K562 (cell line): ENCODE data around the gene MTF1. TPM values are rescaled to one million over a fixed set of nuclear protein-coding genes. Genes with fewer than 3 reads are reported as not detected.

Experiments
- CAMTA2 ChIP-seq: fragments of 250-450 bp; sonication (Bioruptor Pico); conservative IDR thresholded peaks from 2 replicates; pipeline ENCODE4 v1.5.1; 2022
- CEBPZ ChIP-seq: fragments of 150-350 bp; IDR thresholded peaks from 2 replicates; pipeline ENCODE4 v1.6.1; 2014; ENCODE audit warnings: low read depth, mild to moderate bottlenecking, low read length, borderline replicate concordance
- CHAMP1 ChIP-seq: fragments of 450-650 bp; IDR thresholded peaks from 2 replicates; pipeline ENCODE4 v1.6.1; 2016; ENCODE audit warnings: mild to moderate bottlenecking
- DIDO1 ChIP-seq: fragments of 450-650 bp; IDR thresholded peaks from 2 replicates; pipeline ENCODE4 v1.6.1; 2016; ENCODE audit warnings: low read depth, missing biosample characterization, missing genetic modification characterization
- EHMT2 ChIP-seq: fragments of 450-650 bp; IDR thresholded peaks from 2 replicates; pipeline ENCODE4 v1.6.1; 2018; ENCODE audit warnings: antibody characterized with exemption
- JUND ChIP-seq, 2 experiments: IDR thresholded peaks; 2 replicates in 1 of 2; 3 replicates in 1 of 2; pipeline ENCODE4 v1.6.1; 2011; ENCODE audit warnings: borderline replicate concordance in 2 of 2, low read depth in 2 of 2, low read length in 2 of 2, improper control_type of control experiment in 1 of 2, missing biosample characterization in 1 of 2, missing genetic modification characterization in 1 of 2, missing genetic modification reagents in 1 of 2
- MAFG ChIP-seq: fragments of 450-650 bp; conservative IDR thresholded peaks from 2 replicates; pipeline ENCODE4 v1.6.1; 2016; ENCODE audit warnings: missing genetic modification characterization, missing compliant biosample characterization
- MED1 ChIP-seq: sonication (generic); formaldehyde crosslinking; IDR thresholded peaks from 2 replicates; pipeline ENCODE4 v1.8.1; 2023; ENCODE audit warnings: missing genetic modification reagents, borderline replicate concordance
- NR2C2 ChIP-seq, 2 experiments: fragments of 200-800 bp in 1 of 2; sonication (Bioruptor generic) in 1 of 2; sonication (generic) in 1 of 2; formaldehyde crosslinking in 1 of 2; IDR thresholded peaks; 2 replicates each; pipeline versions ENCODE4 v1.6.1 to v1.8.0; 2016 to 2022; ENCODE audit warnings: mild to moderate bottlenecking in 1 of 2, missing compliant biosample characterization in 1 of 2, missing genetic modification characterization in 1 of 2, missing genetic modification reagents in 1 of 2
- OTX1 ChIP-seq: fragments of 450-650 bp; formaldehyde crosslinking; IDR thresholded peaks from 2 replicates; pipeline ENCODE4 v1.4.0; 2022; ENCODE audit warnings: mild to moderate bottlenecking
- POU5F1 ChIP-seq: fragments of 150-350 bp; IDR thresholded peaks from 2 replicates; pipeline ENCODE4 v1.6.1; 2014; ENCODE audit warnings: borderline replicate concordance, low read length, low read depth, mild to moderate bottlenecking; ENCODE audit not compliant: partially characterized antibody
- RBM15 ChIP-seq: fragments of 200-400 bp; formaldehyde crosslinking; IDR thresholded peaks from 2 replicates; pipeline ENCODE4 v1.6.1; 2018; ENCODE audit warnings: mild to moderate bottlenecking, low read length, moderate library complexity; ENCODE audit not compliant: insufficient read depth
- RCOR1 ChIP-seq, 2 experiments: IDR thresholded peaks; 2 replicates each; pipeline ENCODE4 v1.6.1; 2012; ENCODE audit warnings: low read depth in 2 of 2, low read length in 2 of 2, borderline replicate concordance in 1 of 2, improper control_type of control experiment in 1 of 2
- SMARCA4 ChIP-seq: fragments of 450-650 bp; IDR thresholded peaks from 2 replicates; pipeline ENCODE4 v1.6.1; 2016
- SP1 ChIP-seq: sonication (generic); formaldehyde crosslinking; IDR thresholded peaks from 2 replicates; pipeline ENCODE4 v1.8.1; 2022; ENCODE audit warnings: mild to moderate bottlenecking, missing genetic modification reagents
- TEAD2 ChIP-seq: fragments of 450-650 bp; IDR thresholded peaks from 2 replicates; pipeline ENCODE4 v1.6.1; 2016; ENCODE audit warnings: missing genetic modification characterization, control low read depth, missing compliant biosample characterization
- WHSC1 ChIP-seq: IDR thresholded peaks from one replicate; pipeline ENCODE4 v1.6.1; 2012; ENCODE audit warnings: low read length, control low read depth, inconsistent platforms
- YY1 ChIP-seq, 3 experiments: IDR thresholded peaks; 2 replicates each; pipeline ENCODE4 v1.6.1; 2011; ENCODE audit warnings: low read length in 2 of 3, mild to moderate bottlenecking in 2 of 3, moderate library complexity in 2 of 3, borderline replicate concordance in 1 of 3, control low read depth in 1 of 3, low read depth in 1 of 3; ENCODE audit not compliant: insufficient read depth in 3 of 3, insufficient replicate concordance in 2 of 3, control insufficient read depth in 1 of 3, insufficient read length in 1 of 3; ENCODE audit errors: extremely low read depth in 1 of 3
- ZNF184 ChIP-seq: sonication (generic); formaldehyde crosslinking; IDR thresholded peaks from 2 replicates; pipeline ENCODE4 v1.5.0; 2020; ENCODE audit warnings: missing genetic modification reagents
- ZNF224 ChIP-seq: sonication (generic); formaldehyde crosslinking; IDR thresholded peaks from 2 replicates; pipeline ENCODE4 v1.8.0; 2022; ENCODE audit warnings: mild to moderate bottlenecking, missing genetic modification reagents
- polyA plus RNA-seq, 8 experiments: library from polyadenylated mRNA; depleted of rRNA in 4 of 8; stranded (reverse) in 5 of 8; unstranded in 3 of 8; fragments of >200 nt; fragmentation: Nextera tagmentation in 2 of 8; fragmentation: Illumina TruSeq in 1 of 8; extraction: Ambion mirVana in 2 of 8; extraction: Trizol in 1 of 8; gene quantifications; 2 replicates each; pipeline versions ENCODE4 v1.2.1 to v1.2.3, GENCODE V29; 2011 to 2014; ENCODE audit warnings: inconsistent platforms in 1 of 8, missing spikeins in 1 of 8
- total RNA-seq, 7 experiments: library from RNA; depleted of rRNA in 6 of 7; stranded (reverse); fragments of >200 nt in 6 of 7; fragmentation: Illumina TruSeq in 2 of 7; extraction: Trizol in 2 of 7; gene quantifications; 2 replicates each; pipeline versions ENCODE4 v1.2.1 to v1.2.3, GENCODE V29; 2011 to 2021; ENCODE audit warnings: low replicate concordance in 1 of 7

The MTF1 gene
- total and polyA plus RNA-seq, 9 of the 15 experiments (the other 6 are each of a cell fraction or from before 2014, with no cell fraction given) = 1.1 to 12.2 (median 4.3) TPM

- TF ChIP-seq JUND (IDR thresholded peaks at IDR 0.05; ENCODE audit: borderline replicate concordance, low read depth, low read length) (peak; percentile 67), JUND (tag; IDR thresholded peaks at IDR 0.05; ENCODE audit: borderline replicate concordance, low read depth, low read length) (no peak; the same call in 2 of the 3 replicates), SMARCA4 (0 out of 2 replicates have a peak, but pooled peaks have one; percentile 39), SP1 (CRISPR knock-in tag) (no peak; the same call in 1 of the 2 replicates), EHMT2 (no peak), ZNF224 (CRISPR knock-in tag) (no peak), YY1 (IDR thresholded peaks at IDR 0.05; ENCODE audit: borderline replicate concordance in 1 of 3, control insufficient read depth in 1 of 3, extremely low read depth in 1 of 3, insufficient read depth in 3 of 3, insufficient read length in 1 of 3, insufficient replicate concordance in 2 of 3, low read depth in 1 of 3, low read length in 2 of 3) (peak in 2 of 3 experiments; percentile 78 to 92), TEAD2 (tag) (no peak), MAFG (tag) (no peak), ZNF184 (CRISPR knock-in tag) (no peak), CHAMP1 (no peak), CAMTA2 (CRISPR knock-in tag) (0 out of 2 replicates have a peak, but pooled peaks have one; percentile 16), RBM15 (no peak), NR2C2 (CRISPR knock-in tag; IDR thresholded peaks at IDR 0.05) (peak; percentile 77), NR2C2 (tag; IDR thresholded peaks at IDR 0.05) (0 out of 2 replicates have a peak, but pooled peaks have one; percentile 49), RCOR1 (IDR thresholded peaks at IDR 0.05; ENCODE audit: borderline replicate concordance in 1 of 2, low read depth in 2 of 2, low read length in 2 of 2) (no peak; a peak in 1 of 4 replicates), POU5F1 (no peak), WHSC1 (no peak), DIDO1 (tag) (peak; percentile 73), CEBPZ (peak; percentile 52; the same call in 1 of the 2 replicates), MED1 (no peak), OTX1 (CRISPR knock-in tag) (peak; percentile 39; the same call in 1 of the 2 replicates)
Observed at GRCh38 chr1:37859507-37860345, at the start of gene MTF1 (continued).
